UCSD-AML1 (cell line): ENCODE measurements around the gene CCDC71.
A peak's percentile ranks its signal among the peaks of the same experiment; 100 is the strongest.

Source experiments
- DNase-seq: peaks from one replicate; lab custom pipeline; 2025; ENCODE audit not compliant: unreplicated experiment; lab: John Stamatoyannopoulos, UW

Gene CCDC71

GRCh38 chr3:49165771-49166751 lies at the start of gene CCDC71:
Gene CCDC71 (minus strand): TSS chr3:49166331. CDS start chr3:49164208, 2,123 bp downstream.
- peak; percentile 80 for DNase-seq

- DNase-seq: no peak
These were observed 47.9 kb upstream of the CCDC71 start for GRCh38 chr3:49213998-49214397.

- DNase-seq: no peak
These were observed 47.4 kb upstream of the CCDC71 start for GRCh38 chr3:49213541-49213943.

DNA sequence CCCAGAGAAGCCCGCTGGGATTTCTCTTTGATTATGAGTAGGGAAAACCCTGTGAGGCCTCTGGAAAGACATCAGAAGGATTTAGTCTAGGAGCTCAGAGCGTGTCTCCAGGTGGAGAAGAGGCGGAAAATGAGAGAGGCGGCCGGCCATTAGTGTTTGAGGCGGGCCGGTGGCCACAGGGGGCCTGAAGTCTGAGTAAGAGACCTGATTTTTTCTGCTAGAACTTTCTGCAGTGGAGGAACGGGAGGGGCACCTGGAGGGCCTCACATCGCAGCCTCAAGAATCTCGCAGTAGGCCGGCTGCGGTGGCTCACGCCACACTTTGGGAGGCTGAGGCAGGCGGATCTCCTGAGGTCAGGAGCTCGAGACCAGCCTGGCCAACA lies 33.8 kb upstream of the CCDC71 start:
- DNase-seq: no peak

DNA sequence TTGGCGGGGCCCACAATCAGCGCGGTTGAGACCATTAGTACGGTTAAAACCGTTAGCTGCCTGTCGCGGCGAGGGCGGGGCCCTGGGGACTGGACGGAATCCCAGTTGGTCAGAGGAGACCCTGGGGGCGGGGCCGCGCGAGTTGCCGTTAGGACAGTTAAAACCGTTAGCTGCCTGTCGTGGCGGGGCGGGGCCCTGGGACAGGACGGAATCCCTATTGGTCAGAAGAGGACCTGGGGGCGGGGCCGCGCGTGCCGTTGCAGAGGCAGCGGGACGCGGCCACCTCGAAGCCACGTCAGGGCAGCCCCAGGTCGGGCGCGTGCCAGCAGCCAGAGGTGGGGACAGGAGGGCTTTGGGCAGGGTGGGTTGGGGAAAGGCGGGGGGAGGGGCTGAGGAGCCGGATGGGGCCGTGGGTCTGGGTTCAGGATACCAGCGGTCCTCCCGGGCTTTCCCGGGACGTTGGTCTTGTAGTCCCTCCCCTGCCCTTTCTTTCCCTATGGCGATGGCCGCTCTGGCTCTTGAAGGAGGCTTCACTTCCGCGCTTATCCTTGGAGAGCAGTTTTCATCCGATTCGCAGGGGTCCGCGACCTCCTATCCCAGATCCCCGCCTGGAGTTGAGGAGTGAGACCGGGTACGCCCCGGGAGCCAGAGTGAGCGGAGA lies 33.2 kb upstream of the CCDC71 start:
- no peak for DNase-seq

DNA sequence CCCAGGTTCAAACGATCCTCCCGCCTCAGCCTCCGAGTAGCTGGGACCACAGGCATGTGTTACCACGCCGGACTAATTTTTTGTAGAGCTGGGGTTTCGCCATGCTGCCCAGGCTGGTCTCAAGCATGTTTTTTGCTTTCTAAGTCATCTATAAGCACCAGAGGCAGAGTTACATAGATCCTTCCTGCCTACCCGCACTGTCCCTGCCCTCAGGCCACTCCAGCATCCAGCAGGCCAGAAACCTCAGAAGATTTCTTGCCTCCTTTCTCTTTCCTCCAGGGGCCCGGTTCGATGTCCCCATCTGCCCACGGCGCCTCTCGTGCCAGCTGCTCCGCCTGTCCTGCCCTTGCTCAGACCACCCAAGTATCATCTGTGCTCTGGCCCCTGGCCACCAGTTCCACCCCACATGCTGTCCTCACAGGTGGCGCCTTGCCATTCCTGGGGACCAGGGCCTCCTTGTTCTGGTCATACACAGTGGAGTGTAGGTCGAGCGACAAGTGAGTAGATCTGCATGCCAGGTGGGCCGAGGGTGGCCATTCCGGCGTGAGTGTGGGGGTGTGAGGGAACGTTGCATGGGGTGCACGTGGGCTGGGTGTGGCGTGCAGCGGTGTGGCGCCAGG lies 32.6 kb upstream of the CCDC71 start:
- no peak for DNase-seq

DNA sequence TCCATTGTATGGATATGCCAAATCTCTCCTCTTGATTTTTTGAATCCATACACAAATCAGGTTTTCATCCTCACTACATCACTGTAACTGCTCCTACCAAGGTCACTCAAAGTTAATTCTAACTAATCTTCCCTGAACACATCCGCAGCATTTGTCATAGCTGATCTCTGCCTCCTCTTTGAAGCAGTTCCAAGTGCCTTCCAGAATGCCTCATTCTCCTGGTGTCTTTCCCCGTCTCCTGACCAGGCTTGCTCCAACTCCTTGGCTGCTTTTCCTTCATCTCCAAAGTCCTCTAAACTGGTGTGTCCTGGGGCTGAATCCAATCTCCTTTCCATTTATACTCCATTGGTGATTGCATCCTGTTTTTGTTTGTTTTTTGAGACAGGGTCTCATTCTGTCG lies 32.0 kb upstream of the CCDC71 start:
- no peak for DNase-seq

DNA sequence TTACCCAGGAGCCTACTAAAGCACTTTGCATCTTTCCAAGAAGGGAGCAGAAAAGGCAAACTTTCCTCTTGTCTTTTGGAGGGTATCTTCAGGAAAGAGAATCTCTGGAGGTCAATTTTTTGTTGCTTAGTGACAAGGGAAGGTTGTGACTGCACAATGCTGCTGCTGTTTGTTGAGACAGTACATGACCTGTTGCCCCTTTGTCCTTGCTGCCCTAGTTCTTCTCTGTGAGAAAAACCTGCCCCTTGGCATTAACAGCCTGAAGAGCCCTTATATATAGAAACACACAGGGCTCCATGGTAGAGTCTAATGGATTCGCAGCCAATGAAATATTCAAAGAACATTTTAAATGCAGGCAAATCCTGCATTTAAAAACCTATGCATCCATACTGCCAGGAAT lies 25.6 kb upstream of the CCDC71 start:
- DNase-seq: no peak

DNA sequence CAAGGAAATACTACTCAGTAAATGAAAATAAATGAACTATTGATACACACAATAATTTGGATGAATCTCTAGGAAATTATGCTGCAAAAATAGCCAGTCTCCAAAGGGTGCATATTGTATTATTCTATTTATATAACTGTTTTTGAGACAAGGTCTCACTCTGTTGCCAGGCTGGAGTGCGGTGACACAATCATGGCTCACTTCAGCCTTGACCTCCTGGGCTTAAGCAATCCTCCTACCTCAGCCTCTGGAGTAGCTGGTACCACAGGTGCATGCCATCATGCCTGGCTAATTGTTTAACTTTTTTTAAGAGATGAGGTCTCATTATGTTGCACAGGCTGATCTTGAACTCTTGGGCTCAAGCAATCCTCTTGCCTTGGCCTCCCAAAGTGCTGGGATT lies 17.7 kb upstream of the CCDC71 start:
- no peak for DNase-seq

- DNase-seq: no peak
These were observed 16.6 kb upstream of the CCDC71 start for GRCh38 chr3:49182682-49183081.

DNA sequence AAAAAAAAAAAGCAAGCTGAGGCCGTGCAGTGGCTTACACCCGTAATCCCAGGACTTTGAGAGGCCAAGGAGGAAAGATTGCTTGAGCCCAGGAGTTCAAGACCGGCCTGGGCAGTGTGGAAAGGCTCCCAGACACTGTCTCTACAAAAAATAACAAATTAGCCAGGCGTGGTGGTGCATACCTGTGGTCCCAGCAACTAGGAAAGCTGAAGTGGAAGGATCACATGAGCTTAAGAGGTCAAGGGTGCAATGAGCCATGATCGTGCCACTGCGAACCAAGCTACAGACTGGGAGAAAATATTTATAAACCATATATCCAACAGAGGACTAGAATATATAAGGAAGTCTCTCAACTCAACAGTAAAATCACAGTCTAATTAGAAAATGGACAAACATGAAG lies 15.2 kb upstream of the CCDC71 start:
- DNase-seq: no peak

DNA sequence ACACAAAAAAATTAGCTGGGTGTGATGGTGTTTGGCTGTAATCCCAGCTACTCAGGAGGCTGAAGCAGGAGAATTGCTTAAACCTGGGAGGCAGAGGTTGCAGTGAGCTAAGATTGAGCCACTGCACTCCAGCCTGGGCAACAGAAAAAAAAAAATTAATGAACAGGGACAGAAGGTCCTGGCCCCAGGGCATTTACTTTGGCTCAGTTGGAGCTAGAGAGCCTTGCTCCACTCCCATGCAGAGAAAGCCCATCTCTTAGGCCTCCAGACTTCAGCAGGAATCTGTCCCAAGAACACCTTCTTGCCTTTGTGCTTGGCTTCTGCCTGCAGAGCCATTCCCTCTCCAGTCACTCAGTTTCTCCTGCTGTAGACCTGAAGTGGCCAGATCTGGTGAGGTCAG lies 14.0 kb upstream of the CCDC71 start:
- DNase-seq: no peak

DNA sequence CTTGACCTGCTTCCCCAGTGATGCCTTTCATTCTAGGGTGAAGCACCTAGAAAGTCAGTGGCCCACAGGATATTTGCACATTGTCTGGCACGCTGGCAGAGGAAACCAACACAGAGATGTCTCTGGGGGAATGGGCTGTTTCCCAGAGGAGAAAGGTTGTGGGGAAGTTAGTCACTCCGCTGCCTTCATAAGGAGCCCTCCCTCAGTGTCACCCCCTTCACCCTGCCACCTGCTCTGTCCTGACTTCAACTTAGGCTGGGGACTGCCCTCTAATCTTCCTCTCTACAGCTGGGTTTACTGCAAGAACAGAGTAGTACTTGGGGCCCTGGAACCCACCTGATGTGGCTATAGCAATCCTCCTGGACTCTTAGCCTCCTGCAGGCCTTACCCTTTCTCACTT lies 10.9 kb upstream of the CCDC71 start:
- DNase-seq: no peak

DNA sequence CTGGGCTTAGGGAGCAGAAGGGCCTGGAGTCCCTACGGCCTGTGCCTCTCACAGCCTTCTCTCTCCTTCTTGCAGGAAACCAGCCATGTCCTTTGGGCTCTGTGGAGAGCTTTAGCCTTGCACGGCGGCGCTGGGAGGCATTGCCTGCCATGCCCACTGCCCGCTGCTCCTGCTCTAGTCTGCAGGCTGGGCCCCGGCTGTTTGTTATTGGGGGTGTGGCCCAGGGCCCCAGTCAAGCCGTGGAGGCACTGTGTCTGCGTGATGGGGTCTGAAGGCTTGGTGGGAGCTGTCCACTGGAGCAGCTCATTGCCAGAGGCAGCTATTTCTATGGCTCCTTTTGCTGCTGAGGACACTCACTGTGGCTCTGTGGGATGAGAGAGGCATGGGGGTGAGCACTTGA lies 9.4 kb upstream of the CCDC71 start:
- no peak for DNase-seq

GRCh38 chr3:49174397-49174985 lies 8.4 kb upstream of the CCDC71 start:
- DNase-seq: no peak

- no peak for DNase-seq
These were observed 7.7 kb upstream of the CCDC71 start for GRCh38 chr3:49173792-49174170.

DNA sequence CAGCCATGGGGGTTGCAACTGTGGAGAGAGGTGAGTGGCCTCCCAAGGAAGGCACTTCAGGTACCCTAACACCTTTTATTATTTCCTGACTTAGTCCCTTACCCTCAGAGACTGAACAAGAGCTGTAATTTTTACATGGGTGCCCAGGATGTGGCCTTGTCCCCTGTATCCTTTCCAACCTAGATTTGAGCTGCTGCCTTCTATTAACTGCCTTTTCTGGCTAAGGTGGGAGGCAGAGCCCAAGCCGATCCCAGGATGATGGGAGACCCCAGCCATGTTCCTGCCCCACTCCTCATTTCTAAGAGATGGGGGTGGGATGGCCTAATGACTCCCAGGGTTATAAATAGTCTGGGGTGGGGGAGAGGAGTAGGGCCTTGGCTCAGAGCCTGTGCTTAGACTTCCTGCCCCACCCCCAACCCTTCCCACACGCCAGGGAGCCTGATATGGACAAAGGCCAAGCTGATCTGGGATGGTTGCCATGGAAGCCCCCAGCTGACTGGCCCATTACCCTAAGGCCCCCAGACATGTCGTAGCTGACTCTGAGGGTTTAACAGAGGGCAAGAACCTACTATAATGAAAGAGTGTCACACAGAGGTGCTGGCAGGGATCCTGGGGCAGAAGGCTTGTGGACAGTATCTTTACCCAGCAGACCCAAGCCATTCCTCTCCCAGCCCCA lies 7.1 kb upstream of the CCDC71 start:
- DNase-seq: peak; percentile 31

GRCh38 chr3:49172551-49173041 lies 6.5 kb upstream of the CCDC71 start:
- no peak for DNase-seq

GRCh38 chr3:49171775-49172500 lies 5.8 kb upstream of the CCDC71 start:
- no peak for DNase-seq

GRCh38 chr3:49171119-49171774 lies 5.1 kb upstream of the CCDC71 start, which contains the start of gene KLHDC8B:
Gene KLHDC8B (plus strand): TSS chr3:49171598. CDS start chr3:49172770, 1,172 bp downstream.
- DNase-seq: peak; percentile 84
